GM19467 (cell line): Measurements from ENCODE around the gene ETV3.

ENCODE experiments used
- ATAC-seq: cut with Tn5 transposase; IDR thresholded peaks from one replicate; pipeline ENCODE4 v1.9.1; 2021; ENCODE audit warnings: mild to moderate bottlenecking, moderate library complexity; ENCODE audit not compliant: unreplicated experiment

The ETV3 gene

GRCh38 chr1:157095091-157095490, 43.1 kb downstream of the ETV3 start:
- ATAC-seq: no peak

GRCh38 chr1:157092831-157093230, 45.4 kb downstream of the ETV3 start:
- ATAC-seq: no peak

GRCh38 chr1:157091668-157092273, 46.4 kb downstream of the ETV3 start:
- ATAC-seq: no peak

GRCh38 chr1:157091186-157091585, 47.0 kb downstream of the ETV3 start:
- no peak for ATAC-seq

DNA sequence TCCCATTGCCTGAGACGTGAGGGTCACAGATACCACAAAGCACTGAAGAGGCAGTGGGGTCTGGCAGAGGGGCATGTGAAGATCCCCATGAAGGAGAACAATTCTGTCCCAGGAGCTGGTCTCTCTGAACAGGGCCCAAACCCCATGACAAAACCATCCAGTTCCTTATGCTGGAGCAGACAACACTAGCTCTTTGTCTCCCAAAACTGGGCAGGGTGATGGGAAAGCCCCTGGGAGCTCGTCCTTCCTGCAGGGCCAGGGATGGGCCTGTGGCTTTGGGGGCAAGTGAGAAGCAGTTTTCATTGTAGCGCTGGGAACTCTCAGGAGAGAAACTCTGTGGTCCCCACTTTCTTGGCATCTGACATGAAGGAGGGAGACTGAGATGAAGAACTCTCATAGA, 47.4 kb downstream of the ETV3 start:
- no peak for ATAC-seq

DNA sequence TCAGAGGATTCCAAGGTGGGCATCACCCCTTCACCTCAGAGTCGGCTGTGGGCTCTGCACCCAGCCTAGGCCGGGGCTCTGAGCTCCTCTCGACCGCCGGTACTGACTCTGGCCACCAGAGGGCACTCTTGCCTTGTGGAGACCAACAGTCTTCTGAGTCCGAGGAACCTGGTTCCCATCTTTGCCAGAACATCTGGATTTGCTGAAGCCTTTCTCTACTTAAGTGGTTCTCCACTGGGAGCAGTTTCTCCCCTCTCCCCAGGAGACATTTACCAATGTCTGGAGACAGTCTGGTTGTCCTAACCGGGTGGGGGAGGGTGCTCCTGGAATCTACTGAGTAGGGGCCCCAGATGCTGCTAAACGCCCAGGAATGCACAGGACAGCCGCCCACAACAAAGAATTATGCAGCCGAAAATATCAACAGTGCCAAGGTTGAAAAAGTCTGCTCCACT, 48.0 kb downstream of the ETV3 start:
- no peak for ATAC-seq

GRCh38 chr1:157089789-157090188, 48.4 kb downstream of the ETV3 start:
- no peak for ATAC-seq

DNA sequence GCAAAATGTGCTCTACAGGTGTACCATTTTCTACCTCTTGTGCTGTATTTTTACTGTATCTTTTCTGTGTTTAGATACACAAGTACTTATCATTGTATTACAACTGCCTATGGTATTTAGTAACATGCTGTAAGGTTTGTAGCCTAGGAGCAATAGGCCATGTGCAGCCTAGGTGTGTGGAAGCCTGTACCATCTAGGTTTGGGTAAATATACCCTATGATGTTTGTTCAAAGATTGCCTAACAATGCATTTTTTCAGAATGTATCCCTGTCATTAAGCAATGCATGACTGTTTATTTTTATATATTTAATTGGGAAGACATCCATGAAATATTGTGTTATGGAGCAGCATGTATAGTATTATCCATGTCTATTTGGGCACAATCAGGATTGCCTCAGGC, 49.6 kb downstream of the ETV3 start:
- no peak for ATAC-seq

GRCh38 chr1:157087030-157087429, 51.2 kb downstream of the ETV3 start:
- no peak for ATAC-seq

DNA sequence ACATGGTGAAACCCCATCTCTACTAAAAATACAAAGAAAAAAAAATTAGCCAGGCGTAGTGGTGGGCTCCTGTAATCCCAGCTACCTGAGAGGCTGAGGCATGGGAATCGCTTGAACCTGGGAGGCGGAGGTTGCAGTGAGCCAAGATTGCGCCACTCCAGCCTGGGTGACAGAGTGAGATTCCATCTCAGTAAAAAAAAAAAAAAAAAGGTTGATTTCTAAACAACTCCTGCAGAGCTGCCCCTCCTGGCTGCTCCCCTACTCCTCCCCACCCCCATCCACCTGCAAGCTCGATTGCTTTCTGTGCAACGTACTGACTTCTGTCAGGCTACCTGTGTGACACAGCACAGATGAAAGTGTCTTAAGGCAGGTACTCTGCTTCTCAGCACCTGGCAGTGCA, 51.9 kb downstream of the ETV3 start:
- no peak for ATAC-seq

GRCh38 chr1:157085421-157085820, 52.8 kb downstream of the ETV3 start:
- ATAC-seq: no peak

DNA sequence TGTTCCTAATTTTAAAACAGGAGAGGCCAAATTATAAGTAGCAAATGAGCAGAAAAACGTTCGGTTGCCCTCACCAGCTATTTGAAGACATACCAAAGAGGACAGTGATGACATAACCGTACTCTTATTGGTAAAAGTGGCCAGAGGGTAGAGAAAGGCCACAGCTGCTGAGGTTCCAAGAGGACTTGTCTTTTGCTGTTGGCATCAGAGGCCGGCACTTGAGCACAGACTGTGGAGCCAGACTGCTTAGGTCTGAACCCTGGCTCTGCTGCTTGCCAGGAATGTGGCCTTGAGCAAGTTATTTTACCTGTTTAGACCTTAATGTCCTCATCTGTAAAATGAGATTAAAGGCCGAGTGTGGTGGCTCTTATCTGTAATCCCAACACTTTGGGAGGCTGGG, 53.5 kb downstream of the ETV3 start:
- ATAC-seq: no peak

GRCh38 chr1:157081707-157082106, 56.5 kb downstream of the ETV3 start:
- ATAC-seq: no peak

DNA sequence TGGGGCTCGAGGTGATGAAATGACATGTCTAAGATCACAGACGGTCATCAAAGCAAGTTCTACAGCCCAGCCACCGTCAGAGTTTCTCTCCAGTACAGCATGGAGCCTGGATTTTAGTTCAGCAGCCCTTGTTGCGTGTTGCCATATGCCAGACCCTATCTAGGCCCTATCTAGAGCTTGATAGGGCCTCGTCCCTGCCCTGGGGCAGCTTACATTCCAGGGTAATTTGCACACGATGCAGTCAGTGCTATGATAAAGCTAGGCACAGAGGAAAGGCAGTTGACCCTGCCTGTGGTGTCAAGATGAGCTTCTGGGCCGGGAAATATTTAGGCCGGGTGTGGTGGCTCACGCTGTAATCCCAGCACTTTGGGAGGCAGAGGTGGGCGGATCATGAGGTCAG, 57.5 kb downstream of the ETV3 start:
- no peak for ATAC-seq

GRCh38 chr1:157077394-157077793, 60.8 kb downstream of the ETV3 start:
- ATAC-seq: no peak

GRCh38 chr1:157073944-157074685, 64.1 kb downstream of the ETV3 start:
- ATAC-seq: no peak
